BE2C (cell line): Measurements from ENCODE around the gene SLC51B. TPM values are rescaled to one million over a fixed set of nuclear protein-coding genes. Genes with fewer than 3 reads are reported as not detected.
"Not testable (repeated sequence)": the region's sequence is repeated elsewhere in the genome, so short reads cannot be mapped to it uniquely, and the experiment has no call there.

ENCODE experiments used
- DNase-seq: peaks from one replicate; pipeline ENCODE4 v3.0.0-alpha.2; 2020
- H3K27me3 ChIP-seq: fragments of 250-450 bp; sonication (Bioruptor Pico); 2 replicates; pipeline ENCODE4 v1.5.1; 2020; ENCODE audit warnings: mild to moderate bottlenecking
- H3K36me3 ChIP-seq: fragments of 250-450 bp; sonication (Bioruptor Pico); 2 replicates; pipeline ENCODE4 v1.5.1; 2020; ENCODE audit warnings: mild to moderate bottlenecking
- H3K4me1 ChIP-seq: fragments of 250-450 bp; sonication (Bioruptor Pico); 2 replicates; pipeline ENCODE4 v1.5.1; 2020
- H3K4me3 ChIP-seq: 2 replicates; pipeline ENCODE4 v1.5.1; 2011; ENCODE audit warnings: low read depth, low read length
- H3K9me3 ChIP-seq: fragments of 250-450 bp; sonication (Bioruptor Pico); 2 replicates; pipeline ENCODE4 v1.5.1; 2020
- polyA plus RNA-seq: library from polyadenylated mRNA; unstranded; fragments of >200 nt; gene quantifications from one replicate; pipeline ENCODE4 v1.2.1, GENCODE V29; 2012; ENCODE audit warnings: low read depth, missing spikeins; ENCODE audit not compliant: insufficient read length, insufficient read depth
- TF ChIP-seq, protein P1 (sequence below): IDR thresholded peaks from 2 replicates; pipeline ENCODE4 v1.5.1; 2012; ENCODE audit warnings: mild to moderate bottlenecking, low read depth, low read length

The SLC51B gene
- polyA plus RNA-seq: not detected

DNA sequence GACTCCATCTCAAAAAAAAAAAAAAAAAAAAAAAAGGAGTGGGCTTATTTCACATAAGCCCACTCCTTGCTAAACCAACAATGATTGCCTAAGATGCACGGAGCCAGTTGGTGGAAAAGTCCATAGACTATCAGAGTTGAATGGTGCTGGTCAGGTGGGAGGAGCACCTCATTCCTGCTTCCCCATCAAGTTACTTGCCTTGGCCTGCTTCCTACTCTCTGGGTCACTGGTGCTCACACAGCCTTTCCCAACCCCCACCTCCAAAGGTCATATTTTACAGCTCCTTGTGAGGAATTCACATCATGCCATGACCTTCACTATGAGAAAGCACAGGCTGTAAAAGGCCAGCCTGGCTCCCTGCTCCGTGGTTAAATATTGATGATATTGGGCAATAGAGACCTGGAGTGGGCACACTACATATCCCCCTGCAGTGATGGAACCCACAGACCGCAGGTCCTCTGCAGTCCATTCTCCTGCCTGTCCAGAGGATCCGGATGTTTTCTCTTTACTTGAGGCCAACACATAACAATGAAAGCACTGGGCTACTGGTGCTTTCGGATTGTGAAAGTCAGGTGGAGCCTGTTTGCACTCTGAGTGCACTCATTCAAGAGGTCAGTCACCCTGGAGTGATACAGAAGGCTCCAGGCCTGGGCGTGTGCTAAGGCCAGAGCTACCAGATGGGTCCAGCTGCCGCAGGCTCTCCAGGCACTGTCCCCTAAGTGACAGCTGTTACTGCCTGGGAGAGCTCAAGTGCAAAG, at the start of gene SLC51B:
Gene SLC51B, plus strand, starts transcription at position 664 of the 758 bp plus-strand sequence. CDS start 4,618 bp downstream, outside the sequence.
- no peaks in the 10 kb centered on the region for H3K27me3 ChIP-seq
- no peak within 1 kb of the TSS for H3K4me3 ChIP-seq
- H3K9me3 ChIP-seq: no peaks in the 10 kb centered on the region
- H3K4me1 ChIP-seq: peaks cover 7% of the 10 kb centered on the region
- TF ChIP-seq, protein P1, sequence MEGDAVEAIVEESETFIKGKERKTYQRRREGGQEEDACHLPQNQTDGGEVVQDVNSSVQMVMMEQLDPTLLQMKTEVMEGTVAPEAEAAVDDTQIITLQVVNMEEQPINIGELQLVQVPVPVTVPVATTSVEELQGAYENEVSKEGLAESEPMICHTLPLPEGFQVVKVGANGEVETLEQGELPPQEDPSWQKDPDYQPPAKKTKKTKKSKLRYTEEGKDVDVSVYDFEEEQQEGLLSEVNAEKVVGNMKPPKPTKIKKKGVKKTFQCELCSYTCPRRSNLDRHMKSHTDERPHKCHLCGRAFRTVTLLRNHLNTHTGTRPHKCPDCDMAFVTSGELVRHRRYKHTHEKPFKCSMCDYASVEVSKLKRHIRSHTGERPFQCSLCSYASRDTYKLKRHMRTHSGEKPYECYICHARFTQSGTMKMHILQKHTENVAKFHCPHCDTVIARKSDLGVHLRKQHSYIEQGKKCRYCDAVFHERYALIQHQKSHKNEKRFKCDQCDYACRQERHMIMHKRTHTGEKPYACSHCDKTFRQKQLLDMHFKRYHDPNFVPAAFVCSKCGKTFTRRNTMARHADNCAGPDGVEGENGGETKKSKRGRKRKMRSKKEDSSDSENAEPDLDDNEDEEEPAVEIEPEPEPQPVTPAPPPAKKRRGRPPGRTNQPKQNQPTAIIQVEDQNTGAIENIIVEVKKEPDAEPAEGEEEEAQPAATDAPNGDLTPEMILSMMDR: no peak
- DNase-seq: peak; percentile 61
- H3K36me3 ChIP-seq: no peaks in the 10 kb centered on the region

DNA sequence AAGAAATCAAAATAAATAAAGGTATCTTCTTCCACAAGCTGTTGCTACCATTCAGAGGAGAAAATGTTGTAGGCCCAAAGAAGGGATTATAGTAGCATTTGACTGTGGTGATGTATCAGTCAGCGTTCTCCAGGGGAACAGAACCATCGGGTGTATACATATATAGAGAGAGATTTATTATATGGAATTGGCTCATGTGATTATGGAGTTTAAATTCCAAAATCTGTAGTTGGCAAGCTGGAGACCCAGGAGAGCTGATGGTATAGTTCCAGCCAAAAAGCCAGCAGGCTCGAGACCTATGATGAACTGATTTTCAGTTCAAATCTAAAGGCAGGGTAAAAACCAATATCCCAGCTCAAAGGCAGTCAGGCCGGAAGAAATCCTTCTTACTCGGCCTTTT, 48.1 kb upstream of the SLC51B start:
- H3K9me3 ChIP-seq: no peaks in the 10 kb centered on the region
- H3K36me3 ChIP-seq: no peaks in the 10 kb centered on the region
- TF ChIP-seq, protein P1: no peak
- DNase-seq: no peak
- H3K4me1 ChIP-seq: no peaks in the 10 kb centered on the region
- no peaks in the 10 kb centered on the region for H3K27me3 ChIP-seq
- H3K4me3 ChIP-seq: no peak overlapping the region

DNA sequence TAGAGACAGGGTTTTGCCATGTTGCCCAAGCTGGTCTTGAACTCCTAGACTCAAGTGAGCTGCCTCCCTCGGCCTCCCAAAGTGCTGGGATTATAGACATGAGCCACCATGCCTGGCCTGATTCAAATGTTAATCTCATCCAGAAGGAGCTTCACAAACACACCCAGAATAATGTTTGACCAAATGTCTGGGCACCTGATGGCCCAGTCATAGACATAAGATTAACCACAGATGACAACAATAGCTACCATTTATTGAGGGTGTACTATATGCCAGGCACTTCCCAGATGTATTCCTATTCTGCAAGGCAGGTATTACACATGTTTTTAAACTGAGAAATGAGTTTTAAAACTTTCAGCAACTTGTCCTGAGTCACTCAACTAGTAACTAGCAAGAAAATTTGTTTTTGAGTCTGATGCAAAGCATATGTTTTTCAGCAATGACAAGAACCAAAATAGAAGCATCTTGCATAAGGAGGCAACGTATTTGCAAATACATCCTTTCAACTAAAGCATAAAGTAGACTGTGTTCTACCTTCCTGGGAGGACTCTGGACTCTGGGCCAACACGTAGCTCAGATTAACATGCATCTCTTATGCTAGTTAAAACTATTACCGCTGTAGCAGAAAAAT, 47.3 kb upstream of the SLC51B start:
- Histone ChIP-seq H3K4me3 (no peak overlapping the region), H3K27me3 (no peaks in the 10 kb centered on the region), H3K36me3 (peaks cover 4% of the 10 kb centered on the region), H3K9me3 (no peaks in the 10 kb centered on the region), H3K4me1 (no peaks in the 10 kb centered on the region)
- TF ChIP-seq, protein P1: no peak
- DNase-seq: no peak

DNA sequence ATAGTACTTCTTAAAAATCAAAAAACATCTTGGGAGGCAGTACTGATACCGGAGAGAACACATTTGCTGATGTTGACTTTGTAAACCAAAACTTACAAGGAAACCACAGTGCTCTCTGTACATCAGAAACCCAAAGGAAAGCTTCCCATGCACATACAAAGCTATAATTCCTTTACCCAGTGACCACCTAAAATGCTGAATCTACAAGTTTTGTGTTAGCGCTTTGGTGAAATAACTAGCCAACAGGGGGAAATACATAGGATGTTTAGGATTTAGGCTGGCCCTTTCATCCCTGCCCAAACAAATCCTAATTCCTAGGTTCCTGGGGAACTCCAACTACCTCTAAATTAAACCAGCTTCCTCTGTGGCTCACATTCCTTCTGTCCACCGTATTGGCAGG, 40.2 kb upstream of the SLC51B start:
- H3K9me3 ChIP-seq: no peaks in the 10 kb centered on the region
- H3K4me3 ChIP-seq: no peak overlapping the region
- TF ChIP-seq, protein P1: no peak
- H3K36me3 ChIP-seq: peaks cover 14% of the 10 kb centered on the region
- H3K27me3 ChIP-seq: no peaks in the 10 kb centered on the region
- DNase-seq: no peak
- H3K4me1 ChIP-seq: no peaks in the 10 kb centered on the region

DNA sequence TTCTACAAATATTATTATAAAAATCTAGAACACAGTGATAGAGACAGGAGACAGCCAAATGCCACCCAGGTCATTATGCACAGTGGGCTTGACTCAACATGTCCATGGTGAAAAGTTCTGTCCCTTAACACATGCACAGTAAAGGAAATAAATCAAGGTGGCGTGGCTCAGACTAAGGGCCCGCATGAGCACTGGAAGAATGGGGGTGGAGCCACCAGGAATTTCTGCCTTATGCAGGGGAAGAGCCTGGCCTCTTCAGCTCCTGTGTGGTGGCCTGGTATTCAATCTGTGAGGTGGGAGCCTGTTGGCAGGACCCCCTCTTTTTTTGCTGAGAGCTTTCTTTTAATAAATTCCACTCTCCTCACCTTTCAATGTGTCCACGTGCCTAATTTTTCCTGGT, 38.3 kb upstream of the SLC51B start:
- no peaks in the 10 kb centered on the region for H3K27me3 ChIP-seq
- H3K9me3 ChIP-seq: no peaks in the 10 kb centered on the region
- H3K36me3 ChIP-seq: peaks cover 17% of the 10 kb centered on the region
- no peak overlapping the region for H3K4me3 ChIP-seq
- H3K4me1 ChIP-seq: no peaks in the 10 kb centered on the region
- DNase-seq: no peak
- TF ChIP-seq, protein P1: no peak

DNA sequence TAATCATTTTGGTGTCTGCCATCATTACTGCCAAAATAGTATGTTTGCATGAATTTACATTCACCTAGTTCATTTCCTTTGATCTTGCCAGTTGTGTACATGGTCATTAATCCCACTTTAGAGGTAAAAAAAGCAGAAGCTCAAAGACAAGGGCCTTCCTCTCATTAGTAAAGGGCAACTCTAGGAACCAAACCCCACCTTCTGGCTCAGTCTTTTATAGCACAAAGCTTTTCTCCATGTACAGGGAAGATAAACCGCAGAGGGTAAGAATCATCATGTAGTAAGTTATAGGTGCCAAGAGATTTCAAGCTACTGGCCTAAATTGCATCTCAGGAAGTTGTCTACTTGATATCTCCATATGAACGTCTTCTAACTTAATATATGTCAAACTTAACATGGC, 36.2 kb upstream of the SLC51B start:
- Histone ChIP-seq H3K4me1 (no peaks in the 10 kb centered on the region), H3K9me3 (no peaks in the 10 kb centered on the region), H3K36me3 (peaks cover 13% of the 10 kb centered on the region), H3K4me3 (no peak overlapping the region), H3K27me3 (no peaks in the 10 kb centered on the region)
- TF ChIP-seq, protein P1: peak; percentile 46
- no peak for DNase-seq

DNA sequence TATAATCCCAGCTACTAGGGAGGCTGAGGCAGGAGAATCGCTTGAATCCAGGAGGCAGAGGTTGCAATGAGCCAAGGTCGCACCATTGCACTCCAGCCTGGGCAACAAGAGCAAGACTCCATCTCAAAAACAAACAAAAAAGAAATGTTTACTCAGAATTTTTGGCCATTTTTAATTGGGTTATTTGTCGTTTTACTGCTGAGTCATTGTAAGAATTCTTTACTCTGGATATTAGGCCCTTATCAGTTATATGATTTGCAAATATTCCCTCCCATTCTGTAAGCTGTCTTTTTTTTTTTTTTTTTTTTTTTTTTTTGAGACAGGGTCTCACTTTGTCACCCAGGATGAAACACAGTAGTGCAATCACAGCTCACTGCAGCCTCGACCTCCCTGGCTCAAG, 34.0 kb upstream of the SLC51B start:
- not testable (repeated sequence) for DNase-seq, H3K4me3 ChIP-seq, H3K9me3 ChIP-seq, H3K4me1 ChIP-seq, H3K27me3 ChIP-seq
- H3K36me3 ChIP-seq: peaks cover 24% of the 10 kb centered on the region
